OCI-LY3 (cell line): Measurements from ENCODE around the gene MICALL1.

Experiments
- CTCF ChIP-seq: fragments of 200-600, 300-600 bp; sonication (generic); IDR thresholded peaks from 2 replicates; pipeline ENCODE4 v1.5.1; 2014; ENCODE audit warnings: antibody characterized with exemption, low read length, low read depth
- EZH2phosphoT487 ChIP-seq: fragments of 200-600 bp; shearing (Covaris generic); IDR thresholded peaks from 2 replicates; pipeline ENCODE4 v1.6.1; 2018; ENCODE audit warnings: antibody characterized with exemption, mixed run types, low read depth

GRCh38 chr22:37862570-37863325 lies 43.3 kb upstream of the MICALL1 start:
- TF ChIP-seq CTCF (no peak), EZH2phosphoT487 (no peak)
